Pons (tissue), 1 donor: ENCODE data around the gene SSBP3.
"Not testable (repeated sequence)": the region's sequence is repeated elsewhere in the genome, so short reads cannot be mapped to it uniquely, and the experiment has no call there.

Experiments
- DNase-seq: peaks from one replicate; pipeline ENCODE4 v3.0.0-alpha.2; 2016; ENCODE audit warnings: low spot score

The SSBP3 gene

DNA sequence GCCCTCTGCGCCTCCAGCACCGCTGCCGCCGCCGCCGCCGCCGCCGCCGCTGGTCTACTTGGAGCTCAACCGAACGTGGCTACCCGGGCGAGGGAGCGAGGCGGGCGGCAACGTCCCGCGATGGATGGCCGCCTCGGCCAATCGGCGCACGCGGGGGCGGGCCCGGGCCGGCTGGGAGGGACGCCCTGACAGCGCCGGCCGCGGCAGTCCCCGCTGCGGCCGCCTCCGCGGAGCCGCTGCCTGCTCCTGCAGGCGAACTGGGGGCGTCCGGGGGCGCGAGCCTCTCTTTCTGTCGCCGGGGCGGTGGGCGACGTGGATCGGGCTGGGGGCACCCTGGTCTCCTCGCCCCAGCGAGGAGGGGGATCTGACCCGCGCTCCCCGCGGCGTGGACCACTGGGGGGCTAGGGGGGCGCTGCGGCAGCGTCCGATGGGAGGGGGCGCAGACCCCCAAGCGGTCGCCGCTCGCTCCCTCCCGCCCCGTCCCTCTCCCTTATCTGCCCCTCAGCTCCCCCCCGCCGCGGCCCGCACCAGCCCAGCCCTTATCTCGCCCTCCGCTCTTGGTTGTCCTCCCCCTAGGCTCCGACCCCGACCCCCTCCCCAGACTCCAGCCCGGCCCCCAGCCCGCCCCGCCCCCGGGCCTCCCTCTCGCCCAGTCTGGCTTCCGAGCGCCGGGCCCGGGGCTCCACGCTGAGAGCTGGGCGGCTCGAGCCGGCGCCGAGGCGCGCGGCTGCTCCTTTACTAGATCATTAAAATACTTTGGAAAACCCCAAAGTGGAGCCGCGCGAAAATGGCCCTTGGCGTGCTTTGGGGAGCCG, at the start of gene SSBP3:
TSS of gene SSBP3 (minus strand) at position 56 of the 815 bp plus-strand sequence.
- DNase-seq = peak; percentile 89

DNA sequence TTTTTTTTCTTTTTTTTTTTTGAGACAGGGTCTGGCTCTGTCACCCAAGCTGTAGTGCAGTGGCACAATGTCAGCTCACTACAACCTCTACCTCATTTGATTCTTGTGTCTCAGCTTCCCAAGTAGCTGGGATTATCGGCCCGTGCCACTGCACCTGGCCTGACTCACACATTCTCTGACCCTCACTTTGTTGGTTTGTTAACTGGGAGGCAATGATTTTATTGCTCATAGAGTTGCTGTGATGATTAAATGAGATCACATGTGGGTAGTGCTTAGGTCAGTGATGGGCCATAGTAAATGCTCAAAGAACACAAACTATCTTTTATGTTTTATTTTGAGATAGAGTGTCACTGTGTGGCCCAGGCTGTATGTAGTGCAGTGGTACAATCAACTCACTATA, 47.3 kb upstream of the SSBP3 start:
- DNase-seq = no peak

DNA sequence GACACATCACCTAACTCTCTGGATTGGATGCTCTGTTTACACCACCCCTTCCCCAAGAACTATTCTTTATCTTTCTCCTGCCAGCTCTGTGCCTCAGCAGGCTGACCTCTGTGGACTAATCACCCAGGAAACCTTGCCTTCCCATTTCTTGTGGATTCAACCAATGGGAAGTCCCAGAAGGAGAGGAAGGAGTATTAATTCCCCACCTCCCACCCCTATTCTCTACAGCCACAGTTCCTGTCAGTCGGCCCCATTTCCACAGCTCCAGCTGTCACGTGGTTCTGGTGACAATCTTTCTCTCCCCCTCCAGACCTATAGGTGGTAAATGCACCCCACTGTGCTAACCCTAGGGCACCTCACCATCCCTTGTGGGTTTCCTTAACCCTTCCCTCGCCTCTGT, 46.8 kb upstream of the SSBP3 start:
- no peak for DNase-seq

DNA sequence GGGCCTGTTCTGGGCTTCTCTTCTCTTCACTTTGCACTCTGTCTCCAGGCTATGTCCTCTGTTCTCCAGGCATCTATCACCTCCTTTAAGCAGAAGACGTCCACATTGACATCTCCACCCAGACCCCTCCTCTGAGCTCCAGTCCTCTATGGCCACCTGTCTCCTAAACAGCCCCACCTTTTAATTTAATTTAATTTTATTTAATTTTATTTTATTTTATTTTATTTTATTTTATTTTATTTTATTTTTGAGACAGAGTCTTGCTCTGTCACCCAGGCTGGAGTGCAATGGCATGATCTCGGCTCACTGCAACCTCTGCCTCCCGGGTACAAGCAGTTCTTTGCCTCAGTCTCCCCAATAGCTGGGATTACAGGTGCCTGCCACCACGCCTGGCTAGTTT, 43.2 kb upstream of the SSBP3 start:
- not testable (repeated sequence) for DNase-seq

DNA sequence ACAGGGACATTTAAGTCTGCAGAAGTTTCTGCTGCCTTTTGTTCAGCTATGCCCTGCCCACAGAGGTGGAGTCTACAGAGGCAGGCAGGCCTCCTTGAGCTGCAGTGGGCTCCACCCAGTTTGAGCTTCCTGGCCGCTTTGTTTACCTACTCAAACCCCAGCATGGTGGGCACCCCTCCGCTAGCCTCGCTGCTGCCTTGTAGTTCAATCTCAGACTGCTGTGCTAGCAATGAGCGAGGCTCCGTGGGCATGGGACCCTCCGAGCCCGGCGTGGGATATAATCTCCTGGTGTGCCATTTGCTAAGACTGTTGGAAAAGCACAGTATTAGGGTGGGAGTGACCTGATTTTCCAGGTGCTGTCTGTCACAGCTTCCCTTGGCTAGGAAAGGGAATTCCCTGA, 42.6 kb upstream of the SSBP3 start:
- DNase-seq = not testable (repeated sequence)

DNA sequence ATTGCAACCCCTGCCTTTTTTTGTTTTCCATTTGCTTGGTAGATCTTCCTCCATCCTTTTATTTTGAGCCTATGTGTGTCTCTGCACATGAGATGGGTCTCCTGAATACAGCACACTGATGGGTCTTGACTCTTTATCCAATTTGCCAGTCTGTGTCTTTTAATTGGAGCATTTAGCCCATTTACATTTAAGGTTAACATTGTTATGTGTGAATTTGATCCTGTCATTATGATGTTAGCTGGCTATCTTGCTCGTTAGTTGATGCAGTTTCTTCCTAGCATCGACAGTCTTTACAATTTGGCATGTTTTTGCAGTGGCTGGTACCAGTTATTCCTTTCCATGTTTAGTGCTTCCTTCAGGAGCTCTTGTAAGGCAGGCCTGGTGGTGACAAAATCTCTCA, 40.9 kb upstream of the SSBP3 start:
- not testable (repeated sequence) for DNase-seq

DNA sequence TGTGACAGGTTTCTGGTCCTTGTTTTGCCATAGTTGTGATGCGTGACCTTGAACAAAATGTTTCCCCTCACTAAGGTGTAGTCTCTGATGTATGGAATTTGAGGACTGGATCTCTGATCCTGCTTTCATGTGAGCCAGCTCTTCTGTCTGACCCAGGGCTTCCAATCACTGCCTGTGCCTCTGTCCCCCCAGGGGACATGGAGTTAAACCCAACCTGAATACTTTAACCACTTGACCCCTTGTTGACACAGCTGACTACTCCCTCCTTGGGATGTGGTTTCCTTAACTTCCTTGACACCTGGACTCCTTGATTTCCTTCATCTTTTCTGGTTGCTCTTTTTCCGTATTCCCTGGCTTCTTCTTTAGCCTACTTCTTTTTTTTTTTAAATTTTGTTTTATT, 36.0 kb upstream of the SSBP3 start:
- DNase-seq = no peak

DNA sequence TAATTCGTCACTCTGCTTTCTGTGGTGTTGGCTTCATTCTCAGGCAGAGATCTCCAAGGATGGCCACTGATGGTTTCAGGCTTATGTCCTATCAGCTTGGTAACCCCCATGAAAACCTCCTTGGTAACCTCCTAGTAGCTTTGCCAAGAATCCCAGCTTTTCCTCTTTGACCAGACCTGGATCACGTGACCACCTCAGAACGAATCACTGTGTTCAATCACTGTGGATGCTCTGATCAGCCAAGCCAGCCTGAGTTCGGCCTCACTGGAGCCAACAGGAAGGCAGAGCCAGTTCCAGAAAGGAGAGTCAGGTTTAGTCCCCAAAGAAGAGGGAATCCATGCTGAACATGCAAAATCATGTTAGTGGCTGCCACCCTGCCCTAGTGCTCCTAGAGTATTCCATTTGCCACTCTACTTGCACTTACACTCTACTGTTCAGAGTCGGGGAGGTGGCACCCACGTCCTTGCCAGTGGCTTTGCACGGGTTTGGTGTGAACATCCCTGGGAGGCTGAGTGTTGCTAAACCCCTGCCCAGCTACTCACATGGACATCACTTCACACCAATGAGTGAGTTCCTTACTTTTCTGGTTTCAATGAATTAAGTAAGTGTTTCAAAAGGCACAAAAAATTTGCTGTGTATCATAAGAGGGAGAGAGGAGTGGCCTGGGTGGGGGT, 33.5 kb upstream of the SSBP3 start:
- DNase-seq = no peak

DNA sequence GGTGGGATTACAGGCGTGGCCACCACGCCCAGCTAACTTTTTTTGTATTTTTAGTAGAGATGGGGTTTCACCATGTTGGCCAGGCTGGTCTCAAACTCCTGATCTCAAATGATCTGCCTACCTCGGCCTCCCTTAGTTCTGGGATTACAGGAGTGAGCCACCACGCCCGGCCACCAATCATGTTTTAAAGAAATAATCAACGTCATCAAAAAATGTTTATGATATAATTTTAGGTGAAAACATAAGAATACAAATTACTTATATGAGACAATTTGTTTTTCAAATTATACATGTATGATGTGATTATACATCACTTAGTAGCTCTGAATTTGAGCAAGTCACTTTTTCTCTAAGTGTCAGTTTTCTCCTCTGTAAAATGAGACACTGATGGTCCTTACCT, 31.6 kb upstream of the SSBP3 start:
- no peak for DNase-seq

DNA sequence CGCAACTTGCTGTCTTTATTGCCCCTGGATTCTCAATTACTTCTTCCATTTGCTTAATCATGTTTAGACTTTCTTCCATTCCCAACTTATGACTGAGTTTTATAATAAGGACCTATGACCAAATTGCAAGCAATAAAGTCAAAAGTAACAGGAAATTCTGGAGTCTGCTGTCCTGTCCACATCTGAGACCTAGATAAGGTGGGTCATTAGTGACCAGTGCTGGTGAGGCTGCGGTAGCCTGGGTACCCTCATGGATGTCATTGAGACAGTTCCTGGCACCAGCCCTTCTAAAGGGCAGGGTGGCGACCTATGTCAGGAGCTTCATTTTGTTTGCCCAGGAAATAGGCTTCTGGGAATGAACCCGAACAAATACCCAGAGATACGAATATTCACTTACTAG, 30.6 kb upstream of the SSBP3 start:
- no peak for DNase-seq

DNA sequence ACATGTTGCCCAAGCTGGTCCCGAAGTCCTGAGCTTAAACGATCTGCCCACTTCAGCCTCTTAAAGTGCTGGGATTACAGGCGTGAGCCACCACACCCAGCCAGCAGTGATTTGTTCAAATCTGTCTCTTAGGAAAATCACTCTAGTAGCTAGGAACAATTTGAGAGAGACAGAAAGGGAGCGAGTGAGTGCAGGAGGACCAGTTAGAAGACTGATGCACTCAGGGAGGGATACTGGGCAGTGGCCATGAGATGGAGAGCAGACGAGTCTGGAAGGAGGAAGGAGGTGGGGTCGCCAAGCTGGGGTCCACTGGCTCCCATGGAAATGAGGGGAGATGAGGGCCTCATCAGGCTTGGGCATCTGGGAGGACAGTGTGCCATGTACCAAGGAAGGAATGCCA, 23.6 kb upstream of the SSBP3 start:
- DNase-seq = no peak

DNA sequence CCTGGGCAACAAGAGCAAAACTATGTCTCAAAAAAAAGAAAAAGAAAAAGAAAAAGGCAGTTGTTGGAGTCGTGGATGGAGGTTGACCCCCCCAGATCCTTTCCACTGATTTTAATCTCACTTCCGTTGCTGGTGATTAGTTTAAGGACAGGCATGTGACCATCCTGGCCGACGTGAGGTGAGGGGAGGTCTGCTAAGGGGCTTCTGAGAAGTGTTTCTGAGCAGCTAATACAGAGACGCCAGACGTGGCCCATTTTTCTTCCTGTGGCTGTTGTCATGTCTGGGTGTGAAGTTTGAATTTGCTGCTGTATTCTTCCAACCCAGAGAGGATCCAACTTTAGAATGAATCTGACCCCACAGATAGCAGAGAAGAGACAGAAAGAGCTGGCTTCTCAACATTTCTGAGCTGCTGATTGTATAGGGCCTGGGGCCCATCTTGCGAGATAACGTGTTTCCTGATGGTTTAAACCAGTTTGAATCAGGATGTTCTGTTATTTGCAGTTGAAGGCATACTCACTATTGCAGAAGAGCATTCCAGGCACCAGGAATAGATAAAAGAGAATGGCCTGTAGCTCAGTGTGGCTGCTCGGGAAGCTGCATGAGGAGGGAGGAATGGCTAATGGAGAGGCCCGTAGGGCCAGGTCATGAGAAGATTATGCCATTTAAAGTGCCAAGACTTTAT, 22.8 kb upstream of the SSBP3 start:
- no peak for DNase-seq

DNA sequence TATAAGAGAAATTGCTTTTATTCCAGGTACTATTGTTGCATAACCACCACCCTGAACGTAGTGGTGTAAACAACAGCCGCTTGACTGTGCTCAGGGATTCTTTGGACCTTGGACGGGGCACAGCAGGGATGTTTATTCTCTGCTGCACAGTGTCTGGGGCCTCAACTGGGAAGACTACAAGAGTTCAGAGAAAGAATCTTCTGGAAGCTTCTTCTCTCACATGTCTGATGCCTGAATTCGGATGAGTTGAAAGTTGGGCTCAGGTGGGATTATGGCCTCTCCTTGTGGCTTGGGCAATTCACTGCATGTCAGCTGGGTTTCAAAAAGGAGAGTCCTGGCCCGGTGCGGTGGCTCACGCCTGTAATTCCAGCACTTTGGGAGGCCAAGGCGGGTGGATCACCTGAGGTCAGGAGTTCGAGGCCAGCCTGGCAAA, 19.0 kb upstream of the SSBP3 start:
- no peak for DNase-seq

DNA sequence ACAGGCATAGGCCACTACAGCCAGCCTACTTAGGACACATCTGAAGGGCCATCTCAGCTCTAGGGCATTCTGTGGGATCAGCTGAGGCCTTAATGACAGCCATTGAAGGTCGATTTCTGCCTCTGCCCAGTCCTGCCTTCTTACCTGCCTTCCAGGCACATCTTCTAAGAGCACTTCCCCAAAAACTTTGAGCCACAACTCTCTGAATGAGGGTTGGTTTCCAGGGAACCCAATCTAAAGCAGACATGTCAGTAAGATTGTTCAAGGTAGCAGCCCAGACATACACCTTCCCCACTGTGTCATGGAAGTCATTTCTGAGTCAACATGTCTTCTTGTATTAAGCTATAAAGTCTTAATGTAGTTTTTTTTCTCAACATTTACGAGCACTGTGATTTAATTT, 18.2 kb upstream of the SSBP3 start:
- DNase-seq = no peak

DNA sequence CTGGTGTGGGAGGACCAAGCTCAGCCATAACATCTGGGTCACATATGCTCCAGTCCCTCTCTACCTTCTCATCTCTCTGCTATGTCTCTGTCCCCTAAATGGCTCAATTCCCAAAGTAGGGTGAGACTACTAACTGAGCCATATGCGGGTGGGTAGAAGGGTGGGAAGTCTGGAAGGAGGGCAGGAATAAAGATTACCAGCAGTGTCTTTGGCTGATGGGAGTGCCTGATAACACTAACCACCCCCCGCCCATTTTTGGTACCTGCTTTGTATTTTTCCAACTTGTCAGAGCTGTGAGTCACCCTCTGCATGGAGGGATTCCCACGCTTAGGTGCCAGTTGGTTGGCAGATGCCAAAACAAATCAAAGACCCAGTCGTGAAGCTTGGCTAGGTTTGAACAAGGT, 14.9 kb upstream of the SSBP3 start:
- no peak for DNase-seq

DNA sequence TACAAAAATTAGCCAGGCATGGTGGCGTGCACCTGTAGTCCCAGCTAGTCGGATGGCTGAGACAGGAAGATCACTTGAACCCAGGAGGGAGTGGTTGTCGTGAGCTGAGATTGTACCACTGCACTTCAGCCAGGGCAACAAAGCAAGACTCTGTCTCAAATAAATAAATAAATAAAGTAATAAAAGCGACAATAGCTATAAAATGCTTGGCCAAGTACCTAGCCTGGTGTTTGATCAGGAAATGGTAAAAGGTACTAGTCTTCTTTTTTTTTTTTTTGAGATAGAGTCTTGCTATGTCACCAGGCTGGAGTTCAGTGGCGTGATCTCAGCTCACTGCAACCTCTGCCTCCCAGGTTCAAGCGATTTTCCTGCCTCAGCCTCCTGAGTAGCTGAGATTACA, 12.4 kb upstream of the SSBP3 start:
- not testable (repeated sequence) for DNase-seq

DNA sequence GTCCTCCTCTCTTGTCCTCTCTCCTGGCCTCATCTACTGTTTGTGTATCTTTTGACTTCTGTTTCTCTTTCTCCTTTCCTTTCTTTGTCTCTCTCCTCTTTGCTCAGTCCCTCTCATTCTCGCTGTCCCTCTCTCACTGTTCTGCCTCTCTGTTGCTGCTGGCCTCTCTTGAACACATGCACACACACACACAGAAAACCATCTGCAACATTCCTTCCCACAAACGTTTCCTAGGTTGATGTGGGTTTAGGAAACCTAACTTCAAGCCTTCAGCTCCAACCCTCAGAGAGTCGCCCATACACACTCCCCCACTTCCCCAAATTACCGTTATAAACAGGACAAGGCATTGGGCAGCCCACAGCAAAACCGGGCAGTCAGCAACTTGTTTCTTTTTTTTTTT, 10.9 kb upstream of the SSBP3 start:
- peak; percentile 32 for DNase-seq

DNA sequence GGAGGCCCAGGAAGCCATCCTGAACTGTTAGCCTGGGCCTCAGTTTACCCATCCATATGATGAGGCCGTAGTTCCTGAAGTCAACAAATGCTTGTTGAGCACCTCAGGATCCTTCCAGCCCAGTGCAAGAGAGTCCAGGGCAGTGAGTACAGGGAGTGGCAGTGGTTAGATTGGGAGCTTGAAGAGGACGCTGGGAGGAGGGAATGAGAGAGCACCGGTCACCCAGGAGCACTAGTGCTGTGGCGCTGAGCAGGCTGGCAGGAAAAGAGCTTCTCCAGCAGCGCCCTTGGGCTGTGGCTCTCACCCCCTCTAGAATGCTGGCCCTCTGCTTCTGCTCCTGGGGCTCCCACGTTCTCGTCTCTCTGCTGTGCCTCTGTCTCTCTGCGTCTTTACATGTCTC, 10.2 kb upstream of the SSBP3 start:
- no peak for DNase-seq

DNA sequence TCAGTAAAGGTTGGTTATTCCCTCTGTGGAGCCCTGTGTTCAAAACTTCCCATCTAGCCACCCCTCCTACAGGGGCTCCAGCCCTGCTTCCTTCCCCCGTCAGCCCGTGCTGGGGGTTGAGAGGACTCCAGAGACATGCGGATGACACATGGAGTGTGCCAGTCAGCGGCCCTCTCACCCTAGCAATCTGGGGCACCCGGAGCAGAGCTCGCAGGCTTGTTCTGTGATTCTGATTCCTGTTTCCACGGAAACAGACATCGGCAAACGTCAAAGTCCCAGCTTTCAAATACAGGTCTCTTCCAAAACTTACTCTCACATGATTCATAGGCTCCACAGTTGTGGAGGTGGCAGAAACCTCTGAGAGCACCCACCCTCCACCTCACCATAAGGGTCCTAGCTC, 9.8 kb upstream of the SSBP3 start:
- no peak for DNase-seq

DNA sequence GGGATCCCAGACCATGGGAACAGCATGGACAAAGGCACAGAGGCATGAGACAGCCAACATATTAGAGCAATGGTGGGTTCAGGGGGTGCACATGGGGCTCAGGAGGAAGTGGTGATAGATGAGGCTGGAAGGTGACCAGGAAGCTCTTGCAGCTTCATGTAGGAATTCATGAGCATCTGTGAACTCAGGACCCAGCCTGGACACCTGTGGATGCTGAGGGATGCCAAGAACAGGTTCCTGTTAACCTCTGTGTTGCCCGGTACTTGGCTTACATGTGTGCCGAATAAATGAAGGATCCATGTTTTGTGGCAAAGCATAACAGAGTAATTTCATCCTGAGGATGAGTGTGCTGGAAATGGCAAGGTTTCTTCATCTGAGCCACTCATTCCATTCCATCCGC, 9.3 kb upstream of the SSBP3 start:
- no peak for DNase-seq

DNA sequence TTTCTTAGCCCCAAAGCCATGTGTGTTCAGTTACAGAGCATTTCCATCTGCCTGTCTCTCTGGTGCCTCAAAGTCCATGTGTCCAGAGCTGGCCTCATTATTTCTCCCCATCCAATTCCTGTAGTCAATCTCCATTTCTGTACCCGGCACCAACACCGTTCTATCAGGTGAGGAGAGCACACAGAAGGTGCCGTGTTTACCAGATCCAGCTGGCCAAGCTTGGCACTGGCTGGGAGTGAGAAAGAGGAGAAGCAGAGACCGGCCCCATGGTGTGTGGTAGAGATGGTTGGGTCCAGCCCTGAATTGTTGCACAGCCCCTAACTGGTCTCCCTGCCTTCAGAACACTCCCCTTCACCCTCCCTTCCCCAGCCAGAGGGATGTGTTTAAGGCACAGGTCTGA, 7.5 kb upstream of the SSBP3 start:
- DNase-seq = no peak

DNA sequence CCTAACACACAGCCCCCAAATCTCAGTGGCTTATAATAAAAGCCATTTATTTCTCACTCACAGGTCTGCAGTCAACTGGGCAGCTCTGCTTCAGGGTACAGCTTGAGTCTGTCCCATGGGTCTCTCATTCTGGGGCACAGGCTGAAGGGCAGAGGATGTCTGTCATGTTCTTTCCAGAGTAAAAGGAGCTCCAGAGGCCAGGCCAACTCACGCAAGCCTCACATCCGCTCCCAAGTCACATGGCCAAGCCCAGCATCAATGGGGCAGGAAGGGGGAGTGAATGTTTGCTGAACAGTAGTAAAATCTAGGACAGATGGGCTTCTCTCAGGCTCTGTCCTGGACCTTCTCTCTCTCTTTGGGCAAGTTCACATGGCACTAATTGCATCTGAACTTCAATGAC, 7.1 kb upstream of the SSBP3 start:
- DNase-seq = peak; percentile 57

DNA sequence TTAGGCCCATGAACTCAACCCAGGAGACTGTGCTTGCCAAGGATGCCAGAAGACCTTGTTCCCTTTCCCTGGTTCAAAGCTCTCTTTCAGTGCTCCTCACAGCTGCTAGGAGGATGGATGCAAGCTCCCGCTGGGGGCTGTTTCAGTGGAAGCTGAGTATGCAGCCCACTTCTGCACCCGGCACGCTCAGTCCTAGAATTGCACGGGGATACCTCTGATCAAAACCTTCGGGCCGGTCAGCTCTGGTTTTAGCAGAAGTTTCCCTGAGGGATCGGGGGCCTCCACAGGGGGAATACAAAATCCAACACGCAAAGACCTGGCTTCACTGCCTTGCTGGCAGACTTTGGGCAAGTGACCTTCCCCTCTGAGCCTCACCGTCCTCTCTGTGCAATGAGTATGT, 4.2 kb upstream of the SSBP3 start:
- DNase-seq = no peak
